DOHH2 (cell line): ENCODE results near the gene SPZ1.

Experiments used
- H3F3A ChIP-seq: fragments of 200-600 bp; sonication (generic), shearing (Covaris generic); 2 replicates; pipeline ENCODE4 v1.6.0; 2016; ENCODE audit warnings: antibody characterized with exemption, mild to moderate bottlenecking; ENCODE audit not compliant: control insufficient read depth, insufficient read depth
- H3K27ac ChIP-seq: fragments of 200-600 bp; sonication (generic); 2 replicates; pipeline ENCODE4 v1.5.1; 2014; ENCODE audit warnings: low read depth, mild to moderate bottlenecking, low read length, moderate library complexity
- H3K27me3 ChIP-seq: fragments of 200-600 bp; sonication (generic); 2 replicates; pipeline ENCODE4 v1.6.1; 2014; ENCODE audit warnings: mild to moderate bottlenecking, low read length, mixed read lengths; ENCODE audit not compliant: control insufficient read depth
- H3K36me3 ChIP-seq: fragments of 200-600 bp; sonication (generic); 2 replicates; pipeline ENCODE4 v1.6.1; 2014; ENCODE audit warnings: mild to moderate bottlenecking, low read length, moderate library complexity, mixed read lengths; ENCODE audit not compliant: control insufficient read depth
- H3K4me1 ChIP-seq: fragments of 200-600 bp; sonication (generic); 2 replicates; pipeline ENCODE4 v1.6.1; 2014; ENCODE audit warnings: mild to moderate bottlenecking, low read length, mixed read lengths; ENCODE audit not compliant: control insufficient read depth
- H3K4me2 ChIP-seq: fragments of 200-600 bp; sonication (generic); 2 replicates; pipeline ENCODE4 v1.6.0; 2014; ENCODE audit warnings: mild to moderate bottlenecking, low read length, moderate library complexity
- H3K4me3 ChIP-seq: fragments of 200-600 bp; sonication (generic); 2 replicates; pipeline ENCODE4 v1.5.1; 2014; ENCODE audit warnings: mild to moderate bottlenecking, low read length, mixed read lengths
- H3K79me2 ChIP-seq: fragments of 200-600 bp; sonication (generic); 2 replicates; pipeline ENCODE4 v1.6.1; 2014; ENCODE audit warnings: mild to moderate bottlenecking, low read length, mixed read lengths; ENCODE audit not compliant: control insufficient read depth
- H3K9me2 ChIP-seq: fragments of 200-600 bp; sonication (generic); replicated peaks from 2 replicates; pipeline ENCODE4 v1.6.1; 2014; ENCODE audit warnings: mild to moderate bottlenecking, low read length, mixed read lengths; ENCODE audit not compliant: control insufficient read depth
- H3K9me3 ChIP-seq: fragments of 200-600 bp; sonication (generic); 2 replicates; pipeline ENCODE4 v1.6.1; 2014; ENCODE audit warnings: antibody characterized with exemption, low read length, mixed read lengths; ENCODE audit not compliant: control insufficient read depth, insufficient read depth
- H4K20me1 ChIP-seq: fragments of 200-600 bp; sonication (generic); 2 replicates; pipeline ENCODE4 v1.6.0; 2014; ENCODE audit warnings: low read depth, mild to moderate bottlenecking, antibody characterized with exemption, low read length, moderate library complexity; ENCODE audit not compliant: control insufficient read depth, insufficient read depth
- EZH2phosphoT487 ChIP-seq: fragments of 200-600 bp; sonication (generic); IDR thresholded peaks from 2 replicates; pipeline ENCODE4 v1.6.1; 2017; ENCODE audit warnings: borderline replicate concordance, mild to moderate bottlenecking, antibody characterized with exemption, low read length, moderate library complexity, mixed read lengths
- TF ChIP-seq, protein P1 (sequence below): fragments of 200-600 bp; sonication (generic); IDR thresholded peaks from one replicate; pipeline ENCODE4 v1.5.1; 2014; ENCODE audit warnings: antibody characterized with exemption, mild to moderate bottlenecking, low read depth, low read length; ENCODE audit not compliant: poor library complexity, severe bottlenecking

SPZ1 gene

DNA sequence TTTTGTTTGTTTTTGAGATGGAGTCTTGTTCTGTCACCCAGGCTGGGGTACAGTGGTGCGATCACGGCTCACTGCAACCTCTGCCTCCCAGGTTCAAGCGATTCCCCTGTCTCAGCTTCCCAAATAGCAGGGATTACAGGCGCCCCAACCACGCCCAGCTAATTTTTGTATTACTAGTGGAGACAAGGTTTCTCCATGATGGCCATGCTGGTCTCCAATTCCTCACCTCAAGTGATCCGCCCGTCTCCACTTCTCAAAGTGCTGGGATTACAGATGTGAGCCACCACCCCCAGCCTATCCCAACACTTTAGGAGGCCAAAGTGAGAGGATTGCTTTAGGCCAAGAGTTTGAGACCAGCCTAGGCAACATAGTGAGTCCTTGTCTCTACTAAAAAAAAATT, 19.3 kb downstream of the SPZ1 start:
- H3K4me1 ChIP-seq = no peaks in the 10 kb centered on the region
- no peaks in the 10 kb centered on the region for H3K27me3 ChIP-seq
- H3K9me3 ChIP-seq = no peaks in the 10 kb centered on the region
- no peak overlapping the region for H3K27ac ChIP-seq
- no peaks in the 10 kb centered on the region for H4K20me1 ChIP-seq
- no peaks in the 10 kb centered on the region for H3K9me2 ChIP-seq
- H3K4me3 ChIP-seq = no peak overlapping the region
- no peak overlapping the region for H3K4me2 ChIP-seq
- no peaks in the 10 kb centered on the region for H3F3A ChIP-seq
- TF ChIP-seq, protein P1, sequence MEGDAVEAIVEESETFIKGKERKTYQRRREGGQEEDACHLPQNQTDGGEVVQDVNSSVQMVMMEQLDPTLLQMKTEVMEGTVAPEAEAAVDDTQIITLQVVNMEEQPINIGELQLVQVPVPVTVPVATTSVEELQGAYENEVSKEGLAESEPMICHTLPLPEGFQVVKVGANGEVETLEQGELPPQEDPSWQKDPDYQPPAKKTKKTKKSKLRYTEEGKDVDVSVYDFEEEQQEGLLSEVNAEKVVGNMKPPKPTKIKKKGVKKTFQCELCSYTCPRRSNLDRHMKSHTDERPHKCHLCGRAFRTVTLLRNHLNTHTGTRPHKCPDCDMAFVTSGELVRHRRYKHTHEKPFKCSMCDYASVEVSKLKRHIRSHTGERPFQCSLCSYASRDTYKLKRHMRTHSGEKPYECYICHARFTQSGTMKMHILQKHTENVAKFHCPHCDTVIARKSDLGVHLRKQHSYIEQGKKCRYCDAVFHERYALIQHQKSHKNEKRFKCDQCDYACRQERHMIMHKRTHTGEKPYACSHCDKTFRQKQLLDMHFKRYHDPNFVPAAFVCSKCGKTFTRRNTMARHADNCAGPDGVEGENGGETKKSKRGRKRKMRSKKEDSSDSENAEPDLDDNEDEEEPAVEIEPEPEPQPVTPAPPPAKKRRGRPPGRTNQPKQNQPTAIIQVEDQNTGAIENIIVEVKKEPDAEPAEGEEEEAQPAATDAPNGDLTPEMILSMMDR = no peak
- TF ChIP-seq EZH2phosphoT487 = no peak
- no peaks in the 10 kb centered on the region for H3K36me3 ChIP-seq
- no peaks in the 10 kb centered on the region for H3K79me2 ChIP-seq

DNA sequence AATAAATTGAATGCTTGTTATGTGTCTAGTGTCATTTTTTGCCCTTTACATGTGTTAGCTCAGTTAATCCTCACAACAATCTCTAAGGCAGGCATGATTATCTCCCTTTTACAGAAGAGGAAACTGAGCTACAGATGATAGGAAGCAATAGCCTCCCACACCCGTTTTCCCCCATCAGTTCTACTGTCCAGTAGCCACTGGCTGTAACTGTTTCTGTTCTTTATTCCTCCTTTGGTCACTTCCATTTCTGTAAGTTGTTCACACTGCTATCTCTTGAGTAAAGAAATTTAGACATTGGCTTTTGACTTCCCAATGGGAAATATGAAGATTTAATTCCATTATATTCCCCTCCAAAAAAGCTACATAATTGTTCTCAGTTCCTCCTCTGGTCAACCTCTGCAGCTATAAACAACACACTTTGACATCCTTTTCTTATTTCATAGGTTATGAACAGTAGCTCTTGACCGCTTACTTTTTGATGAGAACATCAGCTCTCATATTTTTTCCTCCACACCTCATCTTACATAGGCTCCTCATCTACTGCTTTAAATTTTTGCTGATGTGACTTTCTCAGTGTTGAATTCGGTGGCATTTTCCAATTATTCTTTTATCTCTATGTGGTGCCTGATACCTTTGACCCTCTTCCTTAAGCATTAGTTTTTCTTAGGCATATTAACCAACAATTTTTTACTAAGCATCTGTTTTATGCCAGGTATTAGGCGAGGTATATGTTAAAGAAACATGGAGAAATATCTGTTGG, 21.4 kb downstream of the SPZ1 start:
- H3K4me3 ChIP-seq = no peak overlapping the region
- no peaks in the 10 kb centered on the region for H3K9me3 ChIP-seq
- H3K27me3 ChIP-seq = no peaks in the 10 kb centered on the region
- H3K36me3 ChIP-seq = no peaks in the 10 kb centered on the region
- TF ChIP-seq EZH2phosphoT487 = no peak
- TF ChIP-seq, protein P1 = no peak
- no peak overlapping the region for H3K4me2 ChIP-seq
- no peaks in the 10 kb centered on the region for H3K4me1 ChIP-seq
- H3K9me2 ChIP-seq = no peaks in the 10 kb centered on the region
- no peaks in the 10 kb centered on the region for H3K79me2 ChIP-seq
- no peak overlapping the region for H3K27ac ChIP-seq
- H4K20me1 ChIP-seq = no peaks in the 10 kb centered on the region
- H3F3A ChIP-seq = no peaks in the 10 kb centered on the region

DNA sequence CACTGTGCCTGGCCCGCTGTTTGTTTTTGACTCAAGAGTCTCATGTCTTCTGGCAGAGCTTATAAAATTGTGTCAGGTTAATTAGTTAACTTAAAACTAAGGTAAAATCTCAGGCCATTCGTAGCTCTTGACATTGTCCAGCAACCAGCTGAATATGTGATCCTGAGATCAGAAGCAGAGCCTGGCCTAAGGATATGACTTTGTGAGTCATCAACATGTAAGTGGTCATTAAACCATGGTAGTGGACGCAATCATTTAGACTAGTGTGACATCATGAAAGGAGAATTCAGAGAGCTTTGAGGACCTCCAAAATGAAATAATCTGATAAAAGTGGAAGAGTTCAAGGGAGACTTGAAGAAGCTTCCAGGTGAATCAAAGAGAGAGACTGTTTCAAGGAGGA, 23.3 kb downstream of the SPZ1 start:
- no peaks in the 10 kb centered on the region for H3K9me2 ChIP-seq
- H3K36me3 ChIP-seq = no peaks in the 10 kb centered on the region
- no peaks in the 10 kb centered on the region for H3K27me3 ChIP-seq
- no peaks in the 10 kb centered on the region for H3F3A ChIP-seq
- TF ChIP-seq, protein P1 = no peak
- TF ChIP-seq EZH2phosphoT487 = no peak
- no peak overlapping the region for H3K27ac ChIP-seq
- no peaks in the 10 kb centered on the region for H3K9me3 ChIP-seq
- no peak overlapping the region for H3K4me3 ChIP-seq
- no peaks in the 10 kb centered on the region for H3K79me2 ChIP-seq
- H3K4me2 ChIP-seq = no peak overlapping the region
- H3K4me1 ChIP-seq = no peaks in the 10 kb centered on the region
- no peaks in the 10 kb centered on the region for H4K20me1 ChIP-seq
